ENCODE measurements around the gene ESRRB. TPM values are rescaled to one million over a fixed set of nuclear protein-coding genes. Genes with fewer than 3 reads are reported as not detected.

ESRRB gene
- total and polyA plus RNA-seq, 7 donors, result 0.17 to 9.9 (median 2.5) TPM

DNA sequence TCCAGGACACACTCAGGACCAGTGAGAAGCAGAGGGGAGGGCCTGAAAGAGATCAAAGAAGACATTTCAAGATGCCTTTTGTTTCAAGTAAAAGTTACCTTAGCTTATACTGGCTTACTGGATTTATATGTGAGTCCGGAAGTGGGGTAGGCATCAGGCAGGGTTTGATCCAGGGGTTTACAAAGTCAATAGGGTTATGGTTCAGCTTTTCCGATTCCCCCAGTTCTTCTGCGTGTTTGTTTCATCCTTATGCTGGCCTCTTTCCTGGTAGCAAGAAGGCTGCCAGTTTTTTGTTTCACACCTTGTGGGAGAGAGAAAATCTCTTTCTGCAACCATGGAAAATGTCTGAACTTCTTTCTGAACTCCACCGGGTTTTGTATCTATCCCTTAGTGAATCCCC lies 126.3 kb downstream of the ESRRB start:
- WGBS, 3 donors, result 90 to 91% (median 90%) methylated on average over 4 of the region's 4 CpGs
- Histone ChIP-seq H3K27ac (no peak overlapping the region), H3K4me1 (no peaks in the 10 kb centered on the region), H3K9me3 (no peaks in the 10 kb centered on the region), H3K4me3 (no peak overlapping the region), H3K36me3 (ENCODE audit: insufficient read depth in 1 of 2, low read depth in 1 of 2) (no peaks in the 10 kb centered on the region), H3K27me3 (ENCODE audit: insufficient read depth in 3 of 3, low read length in 2 of 3) (no peaks in the 10 kb centered on the region)
- ATAC-seq (no peak), DNase-seq (no peak)
- intact Hi-C loops (cut with DNase I), result no loop called here
- TF ChIP-seq, protein P1, sequence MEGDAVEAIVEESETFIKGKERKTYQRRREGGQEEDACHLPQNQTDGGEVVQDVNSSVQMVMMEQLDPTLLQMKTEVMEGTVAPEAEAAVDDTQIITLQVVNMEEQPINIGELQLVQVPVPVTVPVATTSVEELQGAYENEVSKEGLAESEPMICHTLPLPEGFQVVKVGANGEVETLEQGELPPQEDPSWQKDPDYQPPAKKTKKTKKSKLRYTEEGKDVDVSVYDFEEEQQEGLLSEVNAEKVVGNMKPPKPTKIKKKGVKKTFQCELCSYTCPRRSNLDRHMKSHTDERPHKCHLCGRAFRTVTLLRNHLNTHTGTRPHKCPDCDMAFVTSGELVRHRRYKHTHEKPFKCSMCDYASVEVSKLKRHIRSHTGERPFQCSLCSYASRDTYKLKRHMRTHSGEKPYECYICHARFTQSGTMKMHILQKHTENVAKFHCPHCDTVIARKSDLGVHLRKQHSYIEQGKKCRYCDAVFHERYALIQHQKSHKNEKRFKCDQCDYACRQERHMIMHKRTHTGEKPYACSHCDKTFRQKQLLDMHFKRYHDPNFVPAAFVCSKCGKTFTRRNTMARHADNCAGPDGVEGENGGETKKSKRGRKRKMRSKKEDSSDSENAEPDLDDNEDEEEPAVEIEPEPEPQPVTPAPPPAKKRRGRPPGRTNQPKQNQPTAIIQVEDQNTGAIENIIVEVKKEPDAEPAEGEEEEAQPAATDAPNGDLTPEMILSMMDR (IDR thresholded peaks at IDR 0.05), result no peak

DNA sequence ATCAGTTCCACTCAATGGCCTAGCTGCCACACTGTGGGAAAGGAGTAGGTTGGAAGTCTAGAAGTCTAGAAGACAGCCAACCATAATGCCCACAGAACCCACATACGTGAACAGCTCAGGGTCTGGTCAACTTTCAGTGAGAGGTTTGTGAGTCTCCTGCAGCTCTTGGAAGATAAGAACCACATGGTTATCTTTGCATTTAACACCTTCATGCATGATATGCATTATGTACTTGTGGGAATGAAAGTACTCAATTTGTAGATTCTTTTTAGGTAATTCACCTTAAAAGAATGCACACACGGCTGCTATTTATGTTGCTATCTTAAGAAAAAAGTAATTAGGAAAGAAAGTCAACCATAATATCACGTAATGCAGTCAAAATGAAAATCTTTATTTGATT lies 126.7 kb downstream of the ESRRB start:
- H3K9me3 ChIP-seq, result no peaks in the 10 kb centered on the region
- no peak for ATAC-seq
- WGBS, 3 donors, result 92 to 96% (median 96%) methylated on average over 3 of the region's 3 CpGs
- H3K4me1 ChIP-seq, result no peaks in the 10 kb centered on the region
- no peak overlapping the region for H3K27ac ChIP-seq
- TF ChIP-seq, protein P1 (IDR thresholded peaks at IDR 0.05), result no peak
- no peaks in the 10 kb centered on the region for H3K36me3 ChIP-seq (ENCODE audit: insufficient read depth in 1 of 2, low read depth in 1 of 2)
- DNase-seq, result no peak
- H3K4me3 ChIP-seq, result no peak overlapping the region
- no peaks in the 10 kb centered on the region for H3K27me3 ChIP-seq (ENCODE audit: insufficient read depth in 3 of 3, low read length in 2 of 3)
- intact Hi-C loops (cut with DNase I), result no loop called here

DNA sequence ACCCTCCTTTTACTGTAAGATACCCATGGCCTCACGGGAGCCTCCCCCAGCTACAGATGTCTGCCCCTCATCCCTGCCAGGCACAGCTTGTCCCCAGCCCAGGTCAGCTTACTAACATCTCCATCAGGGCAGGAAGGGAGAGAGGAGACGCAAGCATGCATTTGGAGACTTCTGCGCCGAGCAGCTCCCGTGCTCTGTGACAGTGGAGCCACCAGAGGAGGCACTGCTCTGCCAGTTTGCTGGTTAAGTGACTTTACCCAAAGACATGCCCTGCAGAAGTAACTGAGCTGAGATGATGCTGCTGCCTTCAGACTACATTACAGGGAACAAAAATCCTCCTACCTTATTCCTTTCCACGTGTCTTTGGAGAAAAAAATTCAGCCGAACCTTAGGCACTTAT lies 133.4 kb downstream of the ESRRB start:
- WGBS, 3 donors, result 60 to 70% (median 61%) methylated on average over 7 of the region's 7 CpGs
- no peaks in the 10 kb centered on the region for H3K27me3 ChIP-seq (ENCODE audit: insufficient read depth in 3 of 3, low read length in 2 of 3)
- H3K4me3 ChIP-seq, result no peak overlapping the region
- H3K4me1 ChIP-seq, result no peaks in the 10 kb centered on the region
- no peak for DNase-seq
- no peaks in the 10 kb centered on the region for H3K9me3 ChIP-seq
- intact Hi-C loops (cut with DNase I), result no loop called here
- no peaks in the 10 kb centered on the region for H3K36me3 ChIP-seq (ENCODE audit: insufficient read depth in 1 of 2, low read depth in 1 of 2)
- ATAC-seq, result no peak
- no peak overlapping the region for H3K27ac ChIP-seq
- TF ChIP-seq, protein P1 (IDR thresholded peaks at IDR 0.05), result no peak

DNA sequence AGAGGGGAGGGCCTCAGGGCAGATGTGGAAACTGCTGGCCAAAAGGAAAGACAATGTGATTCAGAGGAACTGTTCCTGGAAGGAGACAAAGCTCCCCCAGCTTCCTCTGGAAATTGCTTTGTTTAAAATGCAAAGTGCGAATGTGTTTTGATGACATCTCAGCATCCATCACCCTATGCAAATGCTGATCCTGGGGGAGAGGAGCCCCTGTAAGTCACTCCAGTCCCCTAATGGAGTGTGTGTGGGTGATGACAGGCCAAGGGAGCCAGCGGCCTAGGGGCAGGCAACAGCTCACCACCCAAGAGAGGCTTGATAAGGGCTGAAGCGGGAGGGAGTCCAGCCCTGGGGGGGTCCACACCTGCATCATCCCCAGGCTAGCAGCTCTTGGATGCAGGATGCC lies 134.2 kb downstream of the ESRRB start:
- H3K9me3 ChIP-seq, result no peaks in the 10 kb centered on the region
- no peaks in the 10 kb centered on the region for H3K27me3 ChIP-seq (ENCODE audit: insufficient read depth in 3 of 3, low read length in 2 of 3)
- TF ChIP-seq, protein P1 (IDR thresholded peaks at IDR 0.05), result no peak
- no peak overlapping the region for H3K4me3 ChIP-seq
- H3K36me3 ChIP-seq (ENCODE audit: insufficient read depth in 1 of 2, low read depth in 1 of 2), result no peaks in the 10 kb centered on the region
- WGBS, 3 donors, result 75 to 82% (median 79%) methylated on average over 3 of the region's 3 CpGs
- H3K27ac ChIP-seq, result no peak overlapping the region
- intact Hi-C loops (cut with DNase I), result no loop called here
- ATAC-seq (no peak), DNase-seq (no peak)
- H3K4me1 ChIP-seq, result no peaks in the 10 kb centered on the region

DNA sequence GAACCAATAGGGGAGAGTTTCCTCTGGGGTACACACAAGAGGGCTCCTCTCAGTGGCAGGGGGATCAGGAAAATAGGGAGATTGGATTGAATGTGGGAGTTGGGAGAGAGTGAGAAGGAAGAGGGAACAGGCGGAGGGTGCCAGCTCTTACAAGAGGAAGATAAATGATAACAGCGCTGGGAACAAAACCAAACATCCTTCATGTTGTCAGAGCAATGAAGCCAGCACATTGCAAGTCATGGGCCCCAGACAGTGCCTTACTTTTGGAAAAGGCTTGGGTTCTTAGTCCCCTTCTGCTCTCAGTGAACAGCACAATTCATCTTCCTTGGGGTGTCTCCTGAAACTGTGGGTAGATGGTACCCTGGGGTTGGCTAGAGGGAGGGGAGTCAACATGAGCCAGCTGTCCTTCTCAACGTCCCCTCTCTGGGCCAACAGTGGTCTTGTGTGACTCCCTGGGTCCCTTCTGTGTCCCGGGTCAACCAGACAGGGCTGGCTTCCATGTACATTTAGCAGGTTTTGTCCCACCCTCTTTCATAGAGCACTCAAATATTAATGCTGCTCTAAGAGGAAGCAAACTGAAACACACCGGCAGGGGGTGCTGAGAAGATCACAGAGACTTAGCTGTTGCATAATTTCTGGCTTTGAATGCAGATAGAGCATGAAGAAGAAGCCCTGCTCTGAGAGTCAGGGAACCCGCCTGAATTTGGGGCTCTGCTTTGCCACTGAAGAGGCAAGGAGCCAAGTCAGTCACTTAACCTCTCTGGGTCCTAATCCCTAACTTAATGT lies 138.5 kb downstream of the ESRRB start:
- intact Hi-C loops (cut with DNase I), result no loop called here
- Histone ChIP-seq H3K9me3 (no peaks in the 10 kb centered on the region), H3K4me1 (no peaks in the 10 kb centered on the region), H3K27ac (no peak overlapping the region), H3K27me3 (ENCODE audit: insufficient read depth in 3 of 3, low read length in 2 of 3) (no peaks in the 10 kb centered on the region), H3K4me3 (no peak overlapping the region), H3K36me3 (ENCODE audit: insufficient read depth in 1 of 2, low read depth in 1 of 2) (no peaks in the 10 kb centered on the region)
- DNase-seq, result no peak
- 77 to 79% (median 79%) methylated on average over 6 of the region's 6 CpGs for WGBS, 3 donors
- ATAC-seq, result no peak
- TF ChIP-seq, protein P1 (IDR thresholded peaks at IDR 0.05), result no peak
